Liver (tissue), 9 donors: ENCODE data around the gene DGKB. TPM values are rescaled to one million over a fixed set of nuclear protein-coding genes. Genes with fewer than 3 reads are reported as not detected.

Experiments used
- DNase-seq: peaks from one replicate; pipeline ENCODE4 v3.0.0-alpha.2; 2017; ENCODE audit warnings: low spot score
- H3K27ac ChIP-seq, 2 donors: one replicate each; pipeline ENCODE4 v1.7.0; 2013; ENCODE audit warnings: inconsistent platforms in 2 of 2, low read length in 2 of 2, control low read depth in 1 of 2, low read depth in 1 of 2, mild to moderate bottlenecking in 1 of 2
- H3K27me3 ChIP-seq, 4 donors: one replicate each; pipeline versions ENCODE4 v1.6.1 to v1.7.0; 2013; ENCODE audit warnings: low read length in 3 of 4, inconsistent platforms in 1 of 4, mild to moderate bottlenecking in 1 of 4, moderate library complexity in 1 of 4; ENCODE audit not compliant: control insufficient read depth in 4 of 4, insufficient read depth in 4 of 4
- H3K36me3 ChIP-seq, 4 donors: one replicate each; pipeline versions ENCODE4 v1.6.1 to v1.7.0; 2013; ENCODE audit warnings: low read length in 3 of 4, mild to moderate bottlenecking in 3 of 4, low read depth in 1 of 4, moderate library complexity in 1 of 4; ENCODE audit not compliant: control insufficient read depth in 4 of 4, insufficient read depth in 3 of 4
- H3K4me1 ChIP-seq, 4 donors: one replicate each; pipeline versions ENCODE4 v1.6.1 to v1.7.0; 2013; ENCODE audit warnings: low read length in 3 of 4, mild to moderate bottlenecking in 3 of 4, moderate library complexity in 1 of 4; ENCODE audit not compliant: control insufficient read depth in 4 of 4, insufficient read depth in 4 of 4
- H3K4me3 ChIP-seq, 3 donors: one replicate each; pipeline versions ENCODE4 v1.6.1 to v1.7.0; 2013; ENCODE audit warnings: low read length in 3 of 3, control low read depth in 1 of 3, low read depth in 1 of 3, mild to moderate bottlenecking in 1 of 3
- H3K9ac ChIP-seq, 2 donors: one replicate each; pipeline ENCODE4 v1.7.0; 2013; ENCODE audit warnings: low read length in 2 of 2, mild to moderate bottlenecking in 2 of 2, moderate library complexity in 2 of 2, control low read depth in 1 of 2, low read depth in 1 of 2
- H3K9me3 ChIP-seq, 4 donors: one replicate each; pipeline versions ENCODE4 v1.6.1 to v1.7.0; 2013; ENCODE audit warnings: low read length in 3 of 4; ENCODE audit not compliant: control insufficient read depth in 4 of 4
- EGR1 ChIP-seq, 2 donors: IDR thresholded peaks; 2 replicates each; pipeline ENCODE4 v1.6.1; 2016 to 2018; ENCODE audit warnings: antibody characterized with exemption in 2 of 2, low read depth in 2 of 2
- FOXA1 ChIP-seq: IDR thresholded peaks from 2 replicates; pipeline ENCODE4 v1.6.1; 2016; ENCODE audit warnings: antibody characterized with exemption
- FOXA2 ChIP-seq: IDR thresholded peaks from 2 replicates; pipeline ENCODE4 v1.6.1; 2016; ENCODE audit warnings: antibody characterized with exemption
- GABPA ChIP-seq, 2 donors: IDR thresholded peaks in 1 of 2; conservative IDR thresholded peaks in 1 of 2; 2 replicates each; pipeline ENCODE4 v1.6.1; 2016; ENCODE audit warnings: antibody characterized with exemption in 2 of 2, mild to moderate bottlenecking in 1 of 2, moderate library complexity in 1 of 2
- HNF4G ChIP-seq: IDR thresholded peaks from 2 replicates; pipeline ENCODE4 v1.6.1; 2016; ENCODE audit warnings: antibody characterized with exemption
- JUND ChIP-seq, 2 donors: IDR thresholded peaks; 2 replicates each; pipeline ENCODE4 v1.6.1; 2016; ENCODE audit warnings: antibody characterized with exemption in 2 of 2
- NR2F2 ChIP-seq: IDR thresholded peaks from 2 replicates; pipeline ENCODE4 v1.6.1; 2016; ENCODE audit warnings: antibody characterized with exemption
- RXRA ChIP-seq, 2 donors: IDR thresholded peaks; 2 replicates each; pipeline ENCODE4 v1.6.1; 2017 to 2018; ENCODE audit warnings: antibody characterized with exemption in 2 of 2, mild to moderate bottlenecking in 1 of 2
- SP1 ChIP-seq: IDR thresholded peaks from 2 replicates; pipeline ENCODE4 v1.6.1; 2018; ENCODE audit warnings: antibody characterized with exemption, mild to moderate bottlenecking
- TAF1 ChIP-seq: conservative IDR thresholded peaks from 2 replicates; pipeline ENCODE4 v1.6.1; 2016; ENCODE audit warnings: antibody characterized with exemption, mild to moderate bottlenecking
- WGBS: extraction: QIAGEN DNeasy Blood & Tissue Kit; methylation state at CpG from one replicate; pipeline ENCODE4 v1.1.7; 2013; 5-methylcytosine and 5-hydroxymethylcytosine counted together
- polyA plus RNA-seq, 2 donors: library from polyadenylated mRNA; stranded (reverse) in 1 of 2; unstranded in 1 of 2; fragments of 200-250 nt in 1 of 2; fragments of >200 nt in 1 of 2; fragmentation: Nextera tagmentation in 1 of 2; extraction: Ambion mirVana in 1 of 2; gene quantifications; one replicate each; pipeline versions ENCODE4 v1.2.1 to v1.2.3, GENCODE V29; 2013 to 2015
- total RNA-seq, 2 donors: library from RNA; depleted of rRNA; stranded (reverse); fragments of >200 nt; gene quantifications; one replicate each; pipeline ENCODE4 v1.2.3, GENCODE V29; 2014
- TF ChIP-seq, protein P1 (sequence below): fragments of 150-350 bp; IDR thresholded peaks from 2 replicates; pipeline ENCODE4 v1.5.1; 2017; ENCODE audit warnings: improper control_type of control experiment, low read depth, low read length; ENCODE audit not compliant: missing input control
- TF ChIP-seq, protein P2 (sequence below): IDR thresholded peaks from 2 replicates; pipeline ENCODE4 v1.6.1; 2016; ENCODE audit warnings: antibody characterized with exemption
- TF ChIP-seq, protein P3 (sequence below): IDR thresholded peaks from 2 replicates; pipeline ENCODE4 v1.6.1; 2016; ENCODE audit warnings: antibody characterized with exemption
- TF ChIP-seq, protein P4 (sequence below): IDR thresholded peaks from 2 replicates; pipeline ENCODE4 v1.6.1; 2016; ENCODE audit warnings: antibody characterized with exemption
- donor health status: healthy.
- donor health status: healthy.
- donor health status: healthy.
- donor health status: healthy.
- donor health status: healthy.

The DGKB gene
- total and polyA plus RNA-seq, 4 donors = 0.09 to 0.42 TPM; not detected in 2

DNA sequence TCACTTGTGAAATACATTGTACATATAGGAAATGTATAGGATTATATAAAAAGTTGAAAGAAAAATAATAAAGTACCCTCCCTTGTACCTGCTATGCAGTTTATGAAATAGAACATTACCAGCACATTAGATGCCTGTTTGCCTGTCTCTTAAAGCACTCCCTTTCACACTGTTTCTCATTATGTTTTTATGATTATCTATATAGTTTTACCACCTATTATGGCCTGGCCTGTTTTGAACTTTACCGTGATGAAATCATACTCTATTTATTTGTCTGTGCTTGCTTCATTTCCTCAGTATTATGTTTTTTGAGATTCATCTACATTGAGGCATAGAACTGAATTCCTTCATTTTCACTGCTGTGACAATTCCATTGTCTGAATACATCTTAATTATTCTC lies 41.1 kb downstream of the DGKB start:
- no peaks in the 10 kb centered on the region for H3K4me1 ChIP-seq
- WGBS = 81% methylated on average over 1 of the region's 1 CpG
- H3K9ac ChIP-seq = no peak overlapping the region
- H3K36me3 ChIP-seq = no peaks in the 10 kb centered on the region
- H3K27ac ChIP-seq = no peak overlapping the region
- peaks cover 0 to under 1% (median 0%) of the 10 kb centered on the region in 4 donors for H3K9me3 ChIP-seq
- H3K4me3 ChIP-seq = no peak overlapping the region
- TF ChIP-seq EGR1 (IDR thresholded peaks at IDR 0.05; ENCODE audit: low read depth in 2 of 2) = no peak
- TF ChIP-seq, protein P1, sequence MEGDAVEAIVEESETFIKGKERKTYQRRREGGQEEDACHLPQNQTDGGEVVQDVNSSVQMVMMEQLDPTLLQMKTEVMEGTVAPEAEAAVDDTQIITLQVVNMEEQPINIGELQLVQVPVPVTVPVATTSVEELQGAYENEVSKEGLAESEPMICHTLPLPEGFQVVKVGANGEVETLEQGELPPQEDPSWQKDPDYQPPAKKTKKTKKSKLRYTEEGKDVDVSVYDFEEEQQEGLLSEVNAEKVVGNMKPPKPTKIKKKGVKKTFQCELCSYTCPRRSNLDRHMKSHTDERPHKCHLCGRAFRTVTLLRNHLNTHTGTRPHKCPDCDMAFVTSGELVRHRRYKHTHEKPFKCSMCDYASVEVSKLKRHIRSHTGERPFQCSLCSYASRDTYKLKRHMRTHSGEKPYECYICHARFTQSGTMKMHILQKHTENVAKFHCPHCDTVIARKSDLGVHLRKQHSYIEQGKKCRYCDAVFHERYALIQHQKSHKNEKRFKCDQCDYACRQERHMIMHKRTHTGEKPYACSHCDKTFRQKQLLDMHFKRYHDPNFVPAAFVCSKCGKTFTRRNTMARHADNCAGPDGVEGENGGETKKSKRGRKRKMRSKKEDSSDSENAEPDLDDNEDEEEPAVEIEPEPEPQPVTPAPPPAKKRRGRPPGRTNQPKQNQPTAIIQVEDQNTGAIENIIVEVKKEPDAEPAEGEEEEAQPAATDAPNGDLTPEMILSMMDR = no peak
- TF ChIP-seq FOXA2 = no peak
- no peak for TF ChIP-seq JUND (IDR thresholded peaks at IDR 0.05)
- TF ChIP-seq SP1 = no peak
- no peak for TF ChIP-seq RXRA (IDR thresholded peaks at IDR 0.05)
- TF ChIP-seq, protein P2, sequence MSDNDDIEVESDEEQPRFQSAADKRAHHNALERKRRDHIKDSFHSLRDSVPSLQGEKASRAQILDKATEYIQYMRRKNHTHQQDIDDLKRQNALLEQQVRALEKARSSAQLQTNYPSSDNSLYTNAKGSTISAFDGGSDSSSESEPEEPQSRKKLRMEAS = no peak
- TF ChIP-seq TAF1 = no peak
- no peak for TF ChIP-seq FOXA1
- no peak for DNase-seq
- H3K27me3 ChIP-seq = no peaks in the 10 kb centered on the region

DNA sequence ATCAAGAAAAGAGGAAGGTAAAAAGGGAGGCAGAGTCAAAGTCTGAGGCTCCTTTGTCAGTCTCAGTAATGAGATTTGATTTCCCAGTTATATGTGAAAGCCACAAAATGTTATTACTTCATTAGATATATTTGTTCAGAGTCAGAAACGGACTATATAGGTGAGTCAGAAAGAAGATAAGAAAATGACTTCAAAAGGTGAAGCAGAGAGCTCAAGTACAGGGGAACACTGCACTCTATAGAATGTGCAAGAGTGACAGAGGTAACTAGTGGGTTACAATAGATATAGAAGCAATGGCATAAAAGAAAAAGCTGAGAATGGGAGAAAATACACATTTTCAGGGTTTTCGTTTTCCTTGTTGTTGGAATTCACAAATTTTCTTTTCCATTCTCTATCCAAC lies 43.3 kb downstream of the DGKB start:
- H3K4me3 ChIP-seq = no peak overlapping the region
- DNase-seq = no peak
- H3K9me3 ChIP-seq = no peaks in the 10 kb centered on the region
- no peaks in the 10 kb centered on the region for H3K27me3 ChIP-seq
- H3K9ac ChIP-seq = no peak overlapping the region
- TF ChIP-seq TAF1 = no peak
- TF ChIP-seq NR2F2 = no peak
- 61% methylated on average over 2 of the region's 2 CpGs for WGBS
- H3K4me1 ChIP-seq = no peaks in the 10 kb centered on the region
- no peaks in the 10 kb centered on the region for H3K36me3 ChIP-seq
- no peak overlapping the region for H3K27ac ChIP-seq

DNA sequence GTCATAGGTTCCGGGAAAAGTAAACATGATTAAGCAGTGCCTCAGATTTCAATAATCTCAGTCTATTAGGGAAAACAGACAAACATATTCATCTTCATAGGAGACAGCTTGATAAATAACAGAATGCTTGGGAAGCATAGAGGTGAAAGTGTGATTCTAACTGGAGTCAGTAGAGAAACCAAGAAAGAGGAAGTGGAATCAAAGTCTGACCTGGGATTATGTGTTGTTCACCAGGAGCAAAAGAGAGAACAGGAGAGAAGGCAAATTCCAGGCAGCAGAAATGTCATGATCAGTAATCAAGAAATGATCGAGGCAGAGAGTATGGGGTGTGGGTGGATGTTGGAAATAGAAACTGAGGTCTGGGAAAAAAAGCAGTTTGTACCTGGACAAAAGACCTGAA lies 43.7 kb downstream of the DGKB start:
- H3K4me1 ChIP-seq = no peaks in the 10 kb centered on the region
- TF ChIP-seq FOXA2 = no peak
- TF ChIP-seq FOXA1 = no peak
- no peak for TF ChIP-seq JUND (IDR thresholded peaks at IDR 0.05)
- TF ChIP-seq, protein P3, sequence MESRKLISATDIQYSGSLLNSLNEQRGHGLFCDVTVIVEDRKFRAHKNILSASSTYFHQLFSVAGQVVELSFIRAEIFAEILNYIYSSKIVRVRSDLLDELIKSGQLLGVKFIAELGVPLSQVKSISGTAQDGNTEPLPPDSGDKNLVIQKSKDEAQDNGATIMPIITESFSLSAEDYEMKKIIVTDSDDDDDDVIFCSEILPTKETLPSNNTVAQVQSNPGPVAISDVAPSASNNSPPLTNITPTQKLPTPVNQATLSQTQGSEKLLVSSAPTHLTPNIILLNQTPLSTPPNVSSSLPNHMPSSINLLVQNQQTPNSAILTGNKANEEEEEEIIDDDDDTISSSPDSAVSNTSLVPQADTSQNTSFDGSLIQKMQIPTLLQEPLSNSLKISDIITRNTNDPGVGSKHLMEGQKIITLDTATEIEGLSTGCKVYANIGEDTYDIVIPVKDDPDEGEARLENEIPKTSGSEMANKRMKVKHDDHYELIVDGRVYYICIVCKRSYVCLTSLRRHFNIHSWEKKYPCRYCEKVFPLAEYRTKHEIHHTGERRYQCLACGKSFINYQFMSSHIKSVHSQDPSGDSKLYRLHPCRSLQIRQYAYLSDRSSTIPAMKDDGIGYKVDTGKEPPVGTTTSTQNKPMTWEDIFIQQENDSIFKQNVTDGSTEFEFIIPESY = no peak
- TF ChIP-seq NR2F2 = no peak
- TF ChIP-seq, protein P1 = no peak
- TF ChIP-seq GABPA (IDR thresholded peaks at IDR 0.05 in 1 of 2, conservative IDR thresholded peaks at IDR 0.05 in 1 of 2) = no peak
- TF ChIP-seq, protein P4, sequence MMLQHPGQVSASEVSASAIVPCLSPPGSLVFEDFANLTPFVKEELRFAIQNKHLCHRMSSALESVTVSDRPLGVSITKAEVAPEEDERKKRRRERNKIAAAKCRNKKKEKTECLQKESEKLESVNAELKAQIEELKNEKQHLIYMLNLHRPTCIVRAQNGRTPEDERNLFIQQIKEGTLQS = no peak
- TF ChIP-seq, protein P2 = no peak
- no peak for TF ChIP-seq HNF4G

More for the DNA sequence above, 43.7 kb downstream of the DGKB start:
- Histone ChIP-seq H3K4me3 (no peak overlapping the region), H3K9me3 (no peaks in the 10 kb centered on the region), H3K9ac (no peak overlapping the region), H3K27me3 (no peaks in the 10 kb centered on the region), H3K27ac (no peak overlapping the region), H3K36me3 (no peaks in the 10 kb centered on the region)
- DNase-seq = no peak
- 45% methylated on average over 2 of the region's 2 CpGs for WGBS
